OCI-LY3 (cell line): ENCODE results near the gene KRTAP5-11.
"Not testable (repeated sequence)": the region's sequence is repeated elsewhere in the genome, so short reads cannot be mapped to it uniquely, and the experiment has no call there.

ENCODE experiments used
- EZH2phosphoT487 ChIP-seq: fragments of 200-600 bp; shearing (Covaris generic); IDR thresholded peaks from 2 replicates; pipeline ENCODE4 v1.6.1; 2018; ENCODE audit warnings: antibody characterized with exemption, mixed run types, low read depth
- TF ChIP-seq, protein P1 (sequence below): fragments of 200-600, 300-600 bp; sonication (generic); IDR thresholded peaks from 2 replicates; pipeline ENCODE4 v1.5.1; 2014; ENCODE audit warnings: antibody characterized with exemption, low read length, low read depth

GRCh38 chr11:71534711-71535608 lies 47.7 kb downstream of the KRTAP5-11 start:
- TF ChIP-seq, protein P1, sequence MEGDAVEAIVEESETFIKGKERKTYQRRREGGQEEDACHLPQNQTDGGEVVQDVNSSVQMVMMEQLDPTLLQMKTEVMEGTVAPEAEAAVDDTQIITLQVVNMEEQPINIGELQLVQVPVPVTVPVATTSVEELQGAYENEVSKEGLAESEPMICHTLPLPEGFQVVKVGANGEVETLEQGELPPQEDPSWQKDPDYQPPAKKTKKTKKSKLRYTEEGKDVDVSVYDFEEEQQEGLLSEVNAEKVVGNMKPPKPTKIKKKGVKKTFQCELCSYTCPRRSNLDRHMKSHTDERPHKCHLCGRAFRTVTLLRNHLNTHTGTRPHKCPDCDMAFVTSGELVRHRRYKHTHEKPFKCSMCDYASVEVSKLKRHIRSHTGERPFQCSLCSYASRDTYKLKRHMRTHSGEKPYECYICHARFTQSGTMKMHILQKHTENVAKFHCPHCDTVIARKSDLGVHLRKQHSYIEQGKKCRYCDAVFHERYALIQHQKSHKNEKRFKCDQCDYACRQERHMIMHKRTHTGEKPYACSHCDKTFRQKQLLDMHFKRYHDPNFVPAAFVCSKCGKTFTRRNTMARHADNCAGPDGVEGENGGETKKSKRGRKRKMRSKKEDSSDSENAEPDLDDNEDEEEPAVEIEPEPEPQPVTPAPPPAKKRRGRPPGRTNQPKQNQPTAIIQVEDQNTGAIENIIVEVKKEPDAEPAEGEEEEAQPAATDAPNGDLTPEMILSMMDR, result not testable (repeated sequence)
- TF ChIP-seq EZH2phosphoT487, result not testable (repeated sequence)
